ENCODE measurements around the gene ZFP1.
"Not testable (repeated sequence)": the region's sequence is repeated elsewhere in the genome, so short reads cannot be mapped to it uniquely, and the experiment has no call there.

Gene ZFP1

GRCh38 chr16:75160386-75160785, 12.1 kb downstream of the ZFP1 start:
- DNase-seq = no peak

GRCh38 chr16:75169899-75170405, 21.6 kb downstream of the ZFP1 start:
- DNase-seq = no peak

GRCh38 chr16:75172578-75172977, 24.3 kb downstream of the ZFP1 start:
- DNase-seq = no peak

- no peak for DNase-seq
These were observed 26.8 kb downstream of the ZFP1 start for GRCh38 chr16:75175074-75175473.

GRCh38 chr16:75176926-75177325, 28.6 kb downstream of the ZFP1 start:
- DNase-seq = no peak

GRCh38 chr16:75179208-75179607, 30.9 kb downstream of the ZFP1 start:
- DNase-seq = no peak

- no peak for DNase-seq
These were observed 33.3 kb downstream of the ZFP1 start for GRCh38 chr16:75181630-75182029.

GRCh38 chr16:75188832-75189477, 40.6 kb downstream of the ZFP1 start:
- DNase-seq = no peak

GRCh38 chr16:75189638-75190245, 41.4 kb downstream of the ZFP1 start:
- DNase-seq = no peak

- no peak for DNase-seq
These were observed 44.4 kb downstream of the ZFP1 start for GRCh38 chr16:75192606-75193264.

- no peak for DNase-seq
These were observed 44.9 kb downstream of the ZFP1 start for GRCh38 chr16:75193265-75193650.

- no peak for DNase-seq
These were observed 45.6 kb downstream of the ZFP1 start for GRCh38 chr16:75193730-75194444.

- DNase-seq = no peak
These were observed 47.8 kb downstream of the ZFP1 start for GRCh38 chr16:75195811-75196790.

GRCh38 chr16:75196836-75197235, 48.5 kb downstream of the ZFP1 start:
- DNase-seq = no peak

GRCh38 chr16:75197522-75198134, 49.3 kb downstream of the ZFP1 start:
- DNase-seq = no peak

- no peak for DNase-seq
These were observed 49.8 kb downstream of the ZFP1 start for GRCh38 chr16:75198135-75198600.

GRCh38 chr16:75202069-75202590, 53.8 kb downstream of the ZFP1 start:
- no peak for DNase-seq

GRCh38 chr16:75203096-75203495, 54.8 kb downstream of the ZFP1 start:
- no peak for DNase-seq

GRCh38 chr16:75203667-75204409, 55.5 kb downstream of the ZFP1 start:
- DNase-seq = no peak

- no peak for DNase-seq
These were observed 56.1 kb downstream of the ZFP1 start for GRCh38 chr16:75204410-75204758.

- not testable (repeated sequence) for DNase-seq
These were observed 56.6 kb downstream of the ZFP1 start for GRCh38 chr16:75204905-75205304.
